GM23338 (cell line): Measurements from ENCODE around the gene CLASRP. TPM values are rescaled to one million over a fixed set of nuclear protein-coding genes. Genes with fewer than 3 reads are reported as not detected.

Source experiments
- ATAC-seq: fragments of 200-7000 bp; cut with Tn5 transposase; 3 replicates; pipeline ENCODE4 v1.9.1; 2020
- DNase-seq: peaks from one replicate; pipeline ENCODE4 v3.0.0-alpha.2; 2015; ENCODE audit warnings: low spot score
- H2AFZ ChIP-seq: fragments of 200-600 bp; sonication (generic); 2 replicates; pipeline ENCODE4 v1.8.0; 2016; ENCODE audit warnings: antibody characterized with exemption, mild to moderate bottlenecking, moderate library complexity
- H3F3A ChIP-seq: fragments of 200-600 bp; sonication (generic); replicated peaks from 2 replicates; pipeline ENCODE4 v1.8.0; 2017; ENCODE audit warnings: antibody characterized with exemption, mixed run types, low read depth
- H3K27ac ChIP-seq: fragments of 200-600 bp; sonication (generic); 2 replicates; pipeline ENCODE4 v1.6.1; 2016; ENCODE audit warnings: low read depth
- H3K27me3 ChIP-seq: fragments of 200-600 bp; sonication (generic); 2 replicates; pipeline ENCODE4 v1.8.0; 2016; ENCODE audit warnings: mild to moderate bottlenecking, mixed run types, moderate library complexity; ENCODE audit not compliant: insufficient read depth
- H3K36me3 ChIP-seq: fragments of 200-600 bp; sonication (generic); 2 replicates; pipeline ENCODE4 v1.8.0; 2016; ENCODE audit warnings: mild to moderate bottlenecking; ENCODE audit not compliant: insufficient read depth
- H3K4me1 ChIP-seq: fragments of 200-600 bp; sonication (generic); 2 replicates; pipeline ENCODE4 v1.8.0; 2016; ENCODE audit warnings: mild to moderate bottlenecking, moderate library complexity; ENCODE audit not compliant: insufficient read depth
- H3K4me2 ChIP-seq: fragments of 200-600 bp; sonication (generic); 2 replicates; pipeline ENCODE4 v1.7.1; 2017; ENCODE audit warnings: mixed run types
- H3K4me3 ChIP-seq: fragments of 200-600 bp; sonication (generic); 2 replicates; pipeline ENCODE4 v1.6.1; 2016; ENCODE audit warnings: mixed run types
- H3K79me2 ChIP-seq: fragments of 200-600 bp; sonication (generic); replicated peaks from 2 replicates; pipeline ENCODE4 v1.8.0; 2017; ENCODE audit warnings: mild to moderate bottlenecking; ENCODE audit not compliant: insufficient read depth
- H3K9me2 ChIP-seq: fragments of 200-600 bp; sonication (generic); 2 replicates; pipeline ENCODE4 v1.8.0; 2017; ENCODE audit not compliant: insufficient read depth
- H4K20me1 ChIP-seq: fragments of 200-600 bp; sonication (generic); replicated peaks from 2 replicates; pipeline ENCODE4 v1.8.0; 2017; ENCODE audit warnings: mild to moderate bottlenecking; ENCODE audit not compliant: insufficient read depth
- H3K27ac Mint-ChIP-seq: 2 replicates; pipeline ENCODE4 v1.8.0; 2020; ENCODE audit warnings: inconsistent platforms, mild to moderate bottlenecking, moderate library complexity, mixed read lengths
- H3K27me3 Mint-ChIP-seq: 3 replicates; pipeline ENCODE4 v1.8.0; 2022; ENCODE audit warnings: low read depth, mild to moderate bottlenecking, moderate library complexity, mixed read lengths, inconsistent platforms; ENCODE audit not compliant: insufficient read depth, poor library complexity
- H3K36me3 Mint-ChIP-seq: 3 replicates; pipeline ENCODE4 v1.8.0; 2021; ENCODE audit warnings: low read depth, mild to moderate bottlenecking, inconsistent platforms, moderate library complexity, mixed read lengths
- H3K4me1 Mint-ChIP-seq: 3 replicates; pipeline ENCODE4 v1.8.0; 2020; ENCODE audit warnings: mild to moderate bottlenecking, inconsistent platforms, mixed read lengths
- H3K4me3 Mint-ChIP-seq: 3 replicates; pipeline ENCODE4 v1.8.0; 2021; ENCODE audit warnings: moderate library complexity, mild to moderate bottlenecking, inconsistent platforms, mixed read lengths
- H3K9me3 Mint-ChIP-seq: 3 replicates; pipeline ENCODE4 v1.8.0; 2020; ENCODE audit warnings: moderate library complexity, mild to moderate bottlenecking, inconsistent platforms, mixed read lengths
- ETS1 ChIP-seq: IDR thresholded peaks from 2 replicates; pipeline ENCODE4 v1.6.1; 2016; ENCODE audit warnings: antibody characterized with exemption
- REST ChIP-seq: IDR thresholded peaks from one replicate; pipeline ENCODE4 v1.6.1; 2018; ENCODE audit warnings: antibody characterized with exemption; ENCODE audit not compliant: unreplicated experiment
- ZNF114 ChIP-seq: fragments of 250-450 bp; sonication (Bioruptor Pico); IDR thresholded peaks from 2 replicates; pipeline ENCODE4 v1.5.0; 2020; ENCODE audit warnings: mild to moderate bottlenecking, moderate library complexity
- ZNF331 ChIP-seq: fragments of 250-450 bp; sonication (Bioruptor Pico); IDR thresholded peaks from 2 replicates; pipeline ENCODE4 v1.5.0; 2020; ENCODE audit warnings: low read depth, mild to moderate bottlenecking, moderate library complexity
- ZNF462 ChIP-seq: fragments of 250-450 bp; sonication (Bioruptor Pico); IDR thresholded peaks from 2 replicates; pipeline ENCODE4 v1.5.0; 2020; ENCODE audit warnings: mild to moderate bottlenecking, moderate library complexity
- polyA plus RNA-seq: library from polyadenylated mRNA; unstranded; fragments of >200 nt; fragmentation: Nextera tagmentation; extraction: Ambion mirVana; gene quantifications from 2 replicates; pipeline ENCODE4 v1.2.1, GENCODE V29; 2016
- total RNA-seq: library from RNA; depleted of rRNA; stranded (reverse); fragments of >200 nt; shearing (Covaris generic); gene quantifications from 2 replicates; pipeline ENCODE4 v1.2.3, GENCODE V29; 2014

Gene CLASRP
- total and polyA plus RNA-seq, 2 experiments from 2014 or later: 27.1 to 78.7 TPM

- TF ChIP-seq ZNF114 (CRISPR knock-in tag) (no peak), ZNF462 (CRISPR knock-in tag) (no peak), ZNF331 (CRISPR knock-in tag) (no peak)
Observed at GRCh38 chr19:45068041-45068440, 29.2 kb downstream of the CLASRP start (continued).

- H3K27ac ChIP-seq: 0 out of 2 replicates have a peak overlapping the region, but pooled peaks have one; percentile 59
- H3F3A ChIP-seq: peaks cover 6% of the 10 kb centered on the region; the same call in 1 of the 2 replicates
- H3K27me3 ChIP-seq: no peaks in the 10 kb centered on the region
- Mint-ChIP-seq H3K4me3 (no peak overlapping the region), H3K36me3 (peaks cover 50% of the 10 kb centered on the region), H3K4me1 (peaks cover 4% of the 10 kb centered on the region; the same call in 2 of the 3 replicates), H3K27ac (peak overlapping the region; percentile 67; the same call in 1 of the 2 replicates), H3K27me3 (peaks cover 18% of the 10 kb centered on the region), H3K9me3 (no peaks in the 10 kb centered on the region)
- DNase-seq: peak; percentile 65
- peaks cover 10% of the 10 kb centered on the region for H4K20me1 ChIP-seq
- no peaks in the 10 kb centered on the region for H3K9me2 ChIP-seq
- peaks cover 20% of the 10 kb centered on the region for H3K79me2 ChIP-seq
- ATAC-seq: peak; percentile 85
- H2AFZ ChIP-seq: no peak overlapping the region
- TF ChIP-seq ETS1 (no peak), REST (no peak), ZNF114 (CRISPR knock-in tag) (no peak)
- H3K36me3 ChIP-seq: peaks cover 8% of the 10 kb centered on the region; the same call in 1 of the 2 replicates
- H3K4me3 ChIP-seq: no peak overlapping the region
- H3K4me2 ChIP-seq: no peak overlapping the region
- H3K4me1 ChIP-seq: no peaks in the 10 kb centered on the region
Observed at GRCh38 chr19:45069056-45069455, 30.2 kb downstream of the CLASRP start.
